K562 (cell line): Measurements from ENCODE around the gene CACNG7.

ENCODE experiments used
- CBFA2T3 ChIP-seq: fragments of 450-650 bp; IDR thresholded peaks from 2 replicates; pipeline ENCODE4 v1.6.1; 2017
- CTCF ChIP-seq, 3 experiments: IDR thresholded peaks in 2 of 3; conservative IDR thresholded peaks in 1 of 3; 2 replicates each; pipeline ENCODE4 v1.5.1; 2011 to 2012; ENCODE audit warnings: low read length in 3 of 3, mild to moderate bottlenecking in 3 of 3, control low read depth in 2 of 3, improper control_type of control experiment in 1 of 3, inconsistent platforms in 1 of 3, low read depth in 1 of 3, mixed read lengths in 1 of 3, moderate library complexity in 1 of 3; ENCODE audit not compliant: insufficient read depth in 2 of 3
- HDAC6 ChIP-seq: IDR thresholded peaks from 2 replicates; pipeline ENCODE4 v1.6.1; 2012; ENCODE audit warnings: low read depth, mild to moderate bottlenecking, control low read depth, inconsistent platforms, low read length, moderate library complexity
- LARP7 ChIP-seq: fragments of 450-650 bp; IDR thresholded peaks from 2 replicates; pipeline ENCODE4 v1.6.1; 2016
- NR0B1 ChIP-seq: fragments of 450-650 bp; IDR thresholded peaks from one replicate; pipeline ENCODE4 v1.6.1; 2018; ENCODE audit warnings: mild to moderate bottlenecking, moderate library complexity; ENCODE audit not compliant: partially characterized antibody
- POLR2A ChIP-seq: fragments of 450-650 bp; conservative IDR thresholded peaks from 2 replicates; pipeline ENCODE4 v1.6.1; 2016
- SRSF1 ChIP-seq: fragments of 200-400 bp; formaldehyde crosslinking; IDR thresholded peaks from 2 replicates; pipeline ENCODE4 v1.6.1; 2017; ENCODE audit warnings: mild to moderate bottlenecking, low read depth, low read length, moderate library complexity
- TF ChIP-seq, protein P1 (sequence below): fragments of 150-350 bp; conservative IDR thresholded peaks from 2 replicates; pipeline ENCODE4 v1.6.1; 2014; ENCODE audit warnings: low read length

DNA sequence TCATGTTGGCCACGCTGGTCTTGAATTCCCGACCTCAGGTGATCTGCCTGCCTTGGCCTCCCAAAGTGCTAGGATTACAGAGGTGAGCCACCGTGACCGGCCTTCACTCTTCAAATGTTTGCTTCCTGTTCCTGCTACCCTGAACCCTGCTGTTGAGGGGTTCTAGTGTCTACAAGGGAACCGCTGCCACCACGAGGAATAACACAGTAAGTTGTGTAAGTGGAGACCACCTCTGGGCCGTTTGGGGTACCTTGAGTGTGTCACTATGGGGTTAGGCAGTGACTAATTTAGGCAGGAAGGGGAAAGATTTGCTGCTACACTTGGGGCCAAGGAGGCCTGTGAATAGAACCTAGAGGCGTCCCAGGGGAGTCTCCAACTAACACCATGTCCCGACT lies 43.6 kb upstream of the CACNG7 start:
- no peak for TF ChIP-seq CBFA2T3
- no peak for TF ChIP-seq POLR2A
- TF ChIP-seq LARP7: no peak
- TF ChIP-seq, protein P1, sequence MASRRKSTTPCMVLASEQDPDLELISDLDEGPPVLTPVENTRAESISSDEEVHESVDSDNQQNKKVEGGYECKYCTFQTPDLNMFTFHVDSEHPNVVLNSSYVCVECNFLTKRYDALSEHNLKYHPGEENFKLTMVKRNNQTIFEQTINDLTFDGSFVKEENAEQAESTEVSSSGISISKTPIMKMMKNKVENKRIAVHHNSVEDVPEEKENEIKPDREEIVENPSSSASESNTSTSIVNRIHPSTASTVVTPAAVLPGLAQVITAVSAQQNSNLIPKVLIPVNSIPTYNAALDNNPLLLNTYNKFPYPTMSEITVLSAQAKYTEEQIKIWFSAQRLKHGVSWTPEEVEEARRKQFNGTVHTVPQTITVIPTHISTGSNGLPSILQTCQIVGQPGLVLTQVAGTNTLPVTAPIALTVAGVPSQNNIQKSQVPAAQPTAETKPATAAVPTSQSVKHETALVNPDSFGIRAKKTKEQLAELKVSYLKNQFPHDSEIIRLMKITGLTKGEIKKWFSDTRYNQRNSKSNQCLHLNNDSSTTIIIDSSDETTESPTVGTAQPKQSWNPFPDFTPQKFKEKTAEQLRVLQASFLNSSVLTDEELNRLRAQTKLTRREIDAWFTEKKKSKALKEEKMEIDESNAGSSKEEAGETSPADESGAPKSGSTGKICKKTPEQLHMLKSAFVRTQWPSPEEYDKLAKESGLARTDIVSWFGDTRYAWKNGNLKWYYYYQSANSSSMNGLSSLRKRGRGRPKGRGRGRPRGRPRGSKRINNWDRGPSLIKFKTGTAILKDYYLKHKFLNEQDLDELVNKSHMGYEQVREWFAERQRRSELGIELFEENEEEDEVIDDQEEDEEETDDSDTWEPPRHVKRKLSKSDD: no peak
- TF ChIP-seq NR0B1: no peak
- TF ChIP-seq HDAC6: no peak
- TF ChIP-seq CTCF (IDR thresholded peaks at IDR 0.05 in 2 of 3, conservative IDR thresholded peaks at IDR 0.05 in 1 of 3; ENCODE audit: insufficient read depth in 2 of 3, low read depth in 1 of 3, low read length in 3 of 3): no peak
- TF ChIP-seq SRSF1: no peak
